Measurements from ENCODE around the gene SPP1. TPM values are rescaled to one million over a fixed set of nuclear protein-coding genes. Genes with fewer than 3 reads are reported as not detected.
"Not testable (repeated sequence)": the region's sequence is repeated elsewhere in the genome, so short reads cannot be mapped to it uniquely, and the experiment has no call there.

SPP1 gene
- total RNA-seq, 4 donors from 2014 or later: 1.0 to 16.7 (median 8.9) TPM

- 0% methylated on average over 1 of the region's 1 CpG for WGBS, 2 donors
- H3K4me3 ChIP-seq (replicated peaks in 1 of 3): no peak overlapping the region
- TF ChIP-seq CTCF (IDR thresholded peaks at IDR 0.05) (peak in 5 of 6 experiments; percentile 29 to 74 (median 64)), POLR2A (IDR thresholded peaks at IDR 0.05) (no peak)
- no peaks in the 10 kb centered on the region for H3K4me1 ChIP-seq
- H3K36me3 ChIP-seq: no peaks in the 10 kb centered on the region
- H3K27ac ChIP-seq: no peak overlapping the region
- H3K9me3 ChIP-seq: no peaks in the 10 kb centered on the region
- DNase-seq: peak; percentile 69 to 79
- H3K27me3 ChIP-seq: no peaks in the 10 kb centered on the region
- intact Hi-C loops (cut with DNase I): no loop called here
Observed at GRCh38 chr4:87985097-87985886, 9.8 kb downstream of the SPP1 start.

- no peaks in the 10 kb centered on the region for H3K36me3 ChIP-seq
- no peak for DNase-seq
- intact Hi-C loops (cut with DNase I): no loop called here
- H3K4me3 ChIP-seq (replicated peaks in 1 of 3): no peak overlapping the region
- no peaks in the 10 kb centered on the region for H3K4me1 ChIP-seq
- 50 to 77% methylated on average over 4 of the region's 4 CpGs for WGBS, 2 donors
- H3K27ac ChIP-seq: no peak overlapping the region
- no peaks in the 10 kb centered on the region for H3K27me3 ChIP-seq
- TF ChIP-seq POLR2A (IDR thresholded peaks at IDR 0.05) (no peak), CTCF (IDR thresholded peaks at IDR 0.05) (no peak)
- no peaks in the 10 kb centered on the region for H3K9me3 ChIP-seq
Observed at GRCh38 chr4:87985887-87986200, 10.3 kb downstream of the SPP1 start.

GRCh38 chr4:87986508-87986907 lies 11.0 kb downstream of the SPP1 start:
- Histone ChIP-seq H3K27ac (no peak overlapping the region), H3K4me1 (no peaks in the 10 kb centered on the region), H3K9me3 (no peaks in the 10 kb centered on the region), H3K36me3 (no peaks in the 10 kb centered on the region), H3K27me3 (no peaks in the 10 kb centered on the region), H3K4me3 (replicated peaks in 1 of 3) (no peak overlapping the region)
- DNase-seq: no peak
- TF ChIP-seq CTCF (IDR thresholded peaks at IDR 0.05) (no peak), POLR2A (IDR thresholded peaks at IDR 0.05) (no peak)
- 94% methylated on average over 9 of the region's 9 CpGs for WGBS, 2 donors
- intact Hi-C loops (cut with DNase I): no loop called here

GRCh38 chr4:87989765-87990164 lies 14.3 kb downstream of the SPP1 start:
- Histone ChIP-seq H3K4me1 (no peaks in the 10 kb centered on the region), H3K27me3 (no peaks in the 10 kb centered on the region), H3K27ac (no peak overlapping the region), H3K4me3 (replicated peaks in 1 of 3) (no peak overlapping the region), H3K9me3 (no peaks in the 10 kb centered on the region), H3K36me3 (no peaks in the 10 kb centered on the region)
- 82 to 88% methylated on average over 4 of the region's 4 CpGs for WGBS, 2 donors
- intact Hi-C loops (cut with DNase I): no loop called here
- TF ChIP-seq CTCF (IDR thresholded peaks at IDR 0.05) (no peak), POLR2A (IDR thresholded peaks at IDR 0.05) (no peak)
- DNase-seq: no peak

- H3K4me3 ChIP-seq (replicated peaks in 1 of 3): no peak overlapping the region
- DNase-seq: no peak
- no peaks in the 10 kb centered on the region for H3K9me3 ChIP-seq
- H3K27me3 ChIP-seq: no peaks in the 10 kb centered on the region
- no peaks in the 10 kb centered on the region for H3K4me1 ChIP-seq
- no peak overlapping the region for H3K27ac ChIP-seq
- intact Hi-C loops (cut with DNase I): no loop called here
- TF ChIP-seq POLR2A (IDR thresholded peaks at IDR 0.05): no peak
- no peak for TF ChIP-seq CTCF (IDR thresholded peaks at IDR 0.05)
- 63 to 71% methylated on average over 3 of the region's 3 CpGs for WGBS, 2 donors
- H3K36me3 ChIP-seq: no peaks in the 10 kb centered on the region
Observed at GRCh38 chr4:87995435-87995834, 19.9 kb downstream of the SPP1 start.

GRCh38 chr4:87999191-87999691 lies 23.7 kb downstream of the SPP1 start:
- WGBS, 2 donors: 94 to 95% methylated on average over 2 of the region's 2 CpGs
- intact Hi-C loops (cut with DNase I); H3K9me3 ChIP-seq: not testable (repeated sequence)

More at GRCh38 chr4:87999191-87999691, 23.7 kb downstream of the SPP1 start:
- not testable (repeated sequence) for H3K27me3 ChIP-seq; H3K4me1 ChIP-seq; DNase-seq; H3K4me3 ChIP-seq (replicated peaks in 1 of 3); H3K36me3 ChIP-seq; H3K27ac ChIP-seq

Measured in thyroid gland (tissue), 4 donors.